ENCODE measurements around the gene MTFR1L. TPM values are rescaled to one million over a fixed set of nuclear protein-coding genes. Genes with fewer than 3 reads are reported as not detected.

The MTFR1L gene
- total RNA-seq, 3 donors from 2014 or later = 71.6 to 79.2 (median 75.4) TPM

DNA sequence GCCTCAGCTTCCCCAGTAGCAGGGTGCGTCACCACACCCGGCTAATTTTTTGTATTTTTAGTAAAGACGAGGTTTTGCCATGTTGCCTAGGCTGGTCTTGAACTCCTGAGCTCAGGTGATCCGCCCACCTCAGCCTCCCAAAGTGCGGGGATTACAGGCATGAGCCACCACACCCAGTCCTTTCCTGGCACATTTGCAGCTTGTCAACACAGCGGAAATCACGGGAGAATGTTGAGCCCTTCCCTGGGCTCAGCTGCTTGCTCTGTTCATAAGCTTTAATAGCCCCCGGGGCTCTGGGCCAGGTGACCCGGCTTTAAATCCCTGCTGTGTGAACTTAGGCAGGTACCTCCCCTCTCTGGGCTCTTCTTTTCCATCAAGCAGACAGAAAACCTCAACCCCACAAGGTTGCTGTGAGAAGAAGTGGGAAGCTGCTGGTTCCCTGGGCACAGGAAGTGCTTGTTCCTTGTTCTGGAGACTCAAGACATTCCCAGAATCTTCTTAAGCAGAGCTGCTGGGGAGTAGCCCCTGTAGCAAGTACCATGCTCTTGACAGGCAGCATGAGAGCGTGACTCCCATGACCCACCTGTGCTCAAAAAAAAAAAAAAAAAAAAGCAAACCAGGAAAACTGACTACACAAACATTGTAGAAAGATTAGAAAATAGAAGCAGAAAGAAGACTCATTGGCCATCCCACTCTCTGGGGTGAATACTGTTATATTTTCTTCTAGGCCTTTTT, 34.3 kb upstream of the MTFR1L start:
- no peaks in the 10 kb centered on the region for H3K27me3 ChIP-seq
- no peak for DNase-seq (ENCODE audit: low spot score in 2 of 2)
- H3K36me3 ChIP-seq = no peaks in the 10 kb centered on the region
- no peak for TF ChIP-seq POLR2A (IDR thresholded peaks at IDR 0.05)
- TF ChIP-seq, protein P1, sequence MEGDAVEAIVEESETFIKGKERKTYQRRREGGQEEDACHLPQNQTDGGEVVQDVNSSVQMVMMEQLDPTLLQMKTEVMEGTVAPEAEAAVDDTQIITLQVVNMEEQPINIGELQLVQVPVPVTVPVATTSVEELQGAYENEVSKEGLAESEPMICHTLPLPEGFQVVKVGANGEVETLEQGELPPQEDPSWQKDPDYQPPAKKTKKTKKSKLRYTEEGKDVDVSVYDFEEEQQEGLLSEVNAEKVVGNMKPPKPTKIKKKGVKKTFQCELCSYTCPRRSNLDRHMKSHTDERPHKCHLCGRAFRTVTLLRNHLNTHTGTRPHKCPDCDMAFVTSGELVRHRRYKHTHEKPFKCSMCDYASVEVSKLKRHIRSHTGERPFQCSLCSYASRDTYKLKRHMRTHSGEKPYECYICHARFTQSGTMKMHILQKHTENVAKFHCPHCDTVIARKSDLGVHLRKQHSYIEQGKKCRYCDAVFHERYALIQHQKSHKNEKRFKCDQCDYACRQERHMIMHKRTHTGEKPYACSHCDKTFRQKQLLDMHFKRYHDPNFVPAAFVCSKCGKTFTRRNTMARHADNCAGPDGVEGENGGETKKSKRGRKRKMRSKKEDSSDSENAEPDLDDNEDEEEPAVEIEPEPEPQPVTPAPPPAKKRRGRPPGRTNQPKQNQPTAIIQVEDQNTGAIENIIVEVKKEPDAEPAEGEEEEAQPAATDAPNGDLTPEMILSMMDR (IDR thresholded peaks at IDR 0.05) = no peak
- no peak for TF ChIP-seq POLR2AphosphoS5 (IDR thresholded peaks at IDR 0.05)
- intact Hi-C loops (cut with DNase I; ENCODE audit: low total_unique reads) = no loop called here
- H3K4me3 ChIP-seq = no peak overlapping the region
- H3K9me3 ChIP-seq = no peaks in the 10 kb centered on the region
- H3K4me1 ChIP-seq = peaks cover 0 to 3% of the 10 kb centered on the region in 2 donors
- no peak overlapping the region for H3K27ac ChIP-seq

DNA sequence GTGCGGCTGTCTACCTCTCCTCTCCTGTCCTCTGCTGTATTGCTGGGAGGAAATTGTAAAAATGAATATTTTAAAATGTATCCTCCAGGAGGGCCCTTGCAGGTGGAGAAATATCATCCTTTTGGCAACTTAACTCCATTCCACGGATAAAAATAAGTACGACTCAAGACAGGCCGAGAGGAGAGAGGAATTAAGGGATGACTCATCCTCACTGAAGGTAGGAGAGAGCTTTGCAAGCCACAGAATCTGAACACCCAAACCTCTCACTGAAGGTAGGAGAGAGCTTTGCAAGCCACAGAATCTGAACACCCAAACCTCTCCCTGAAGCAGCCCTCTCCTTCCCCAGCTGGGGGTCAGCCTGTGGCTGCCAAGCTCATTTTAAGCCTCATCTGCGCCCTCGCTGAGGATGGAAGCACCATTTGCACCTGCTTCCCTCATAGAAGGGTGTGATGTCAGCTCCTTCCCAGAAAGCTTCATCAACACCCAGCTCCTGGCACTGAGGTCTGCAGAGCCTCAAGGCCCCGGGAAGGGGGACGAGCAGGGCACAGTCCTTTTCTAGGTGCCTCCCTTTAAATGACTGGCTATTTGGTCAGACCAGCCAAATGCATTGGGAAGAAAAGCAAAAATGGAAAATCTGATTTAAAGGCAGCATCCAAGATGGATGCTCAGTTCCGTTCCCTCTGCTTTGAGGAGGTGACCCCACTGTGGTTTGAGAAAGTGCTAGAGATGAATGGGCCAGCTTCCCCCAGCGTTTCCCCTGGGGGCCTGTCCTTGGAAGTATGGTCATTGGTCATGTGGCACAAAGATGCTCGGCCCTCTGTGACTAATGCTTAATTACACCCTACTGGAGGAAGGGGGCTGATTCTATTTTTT, 32.6 kb upstream of the MTFR1L start:
- no peak overlapping the region for H3K4me3 ChIP-seq
- TF ChIP-seq POLR2A (IDR thresholded peaks at IDR 0.05) = no peak
- TF ChIP-seq, protein P1 (IDR thresholded peaks at IDR 0.05) = no peak
- TF ChIP-seq POLR2AphosphoS5 (IDR thresholded peaks at IDR 0.05) = no peak
- H3K27ac ChIP-seq = no peak overlapping the region
- H3K36me3 ChIP-seq = no peaks in the 10 kb centered on the region
- no peaks in the 10 kb centered on the region for H3K27me3 ChIP-seq
- intact Hi-C loops (cut with DNase I; ENCODE audit: low total_unique reads) = no loop called here
- no peak for DNase-seq (ENCODE audit: low spot score in 2 of 2)
- H3K9me3 ChIP-seq = no peaks in the 10 kb centered on the region
- H3K4me1 ChIP-seq = no peaks in the 10 kb centered on the region

DNA sequence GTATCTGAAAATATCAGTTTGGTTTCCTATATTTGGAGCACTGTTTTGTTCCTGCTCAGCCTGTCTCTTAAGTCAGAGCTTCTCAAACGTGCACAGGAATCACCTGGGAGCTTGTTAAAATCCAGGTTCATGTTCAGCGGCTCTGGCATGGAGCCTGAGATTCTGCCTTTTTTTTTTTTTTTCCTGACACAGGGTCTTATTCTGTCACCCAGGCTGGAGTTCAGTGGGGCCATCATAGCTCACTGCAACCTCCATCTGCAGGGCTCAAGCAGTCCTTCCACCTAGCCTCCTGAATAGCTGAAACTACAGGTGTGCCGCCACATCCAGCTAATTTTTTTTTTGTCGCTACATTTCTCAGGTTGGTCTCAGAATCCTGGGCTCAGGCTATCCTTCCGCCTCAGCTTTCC, 32.0 kb upstream of the MTFR1L start:
- no peak for DNase-seq (ENCODE audit: low spot score in 2 of 2)
- intact Hi-C loops (cut with DNase I; ENCODE audit: low total_unique reads) = no loop called here
- Histone ChIP-seq H3K36me3 (no peaks in the 10 kb centered on the region), H3K4me3 (no peak overlapping the region), H3K27me3 (no peaks in the 10 kb centered on the region), H3K9me3 (no peaks in the 10 kb centered on the region), H3K4me1 (no peaks in the 10 kb centered on the region), H3K27ac (no peak overlapping the region)
- TF ChIP-seq POLR2AphosphoS5 (IDR thresholded peaks at IDR 0.05) = no peak
- no peak for TF ChIP-seq POLR2A (IDR thresholded peaks at IDR 0.05)
- TF ChIP-seq, protein P1 (IDR thresholded peaks at IDR 0.05) = no peak

DNA sequence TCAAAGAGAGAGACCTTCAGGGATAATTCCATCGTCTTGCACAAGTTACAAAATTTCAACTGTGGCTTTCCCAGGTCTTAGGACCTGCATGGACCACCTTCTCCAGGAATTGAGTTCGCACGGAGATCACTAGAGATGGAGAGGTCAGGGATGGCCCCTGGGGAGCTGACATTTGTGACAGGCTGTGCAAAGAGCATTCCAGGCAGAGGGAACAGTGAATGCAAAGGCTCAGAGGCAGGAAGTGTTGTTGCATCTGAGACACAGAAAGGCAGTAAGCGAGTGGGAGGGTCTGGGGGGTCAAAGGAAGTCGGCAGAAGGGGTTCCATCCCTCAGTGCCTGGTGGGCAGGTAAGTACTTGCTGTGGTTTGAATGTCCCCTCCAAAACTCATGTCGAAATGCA, 29.3 kb upstream of the MTFR1L start:
- no peak for DNase-seq (ENCODE audit: low spot score in 2 of 2)
- no peaks in the 10 kb centered on the region for H3K4me1 ChIP-seq
- no peaks in the 10 kb centered on the region for H3K27me3 ChIP-seq
- H3K4me3 ChIP-seq = no peak overlapping the region
- H3K36me3 ChIP-seq = no peaks in the 10 kb centered on the region
- TF ChIP-seq POLR2A (IDR thresholded peaks at IDR 0.05) (no peak), POLR2AphosphoS5 (IDR thresholded peaks at IDR 0.05) (no peak)
- TF ChIP-seq, protein P1 (IDR thresholded peaks at IDR 0.05) = no peak
- no peaks in the 10 kb centered on the region for H3K9me3 ChIP-seq
- no peak overlapping the region for H3K27ac ChIP-seq
- intact Hi-C loops (cut with DNase I; ENCODE audit: low total_unique reads) = no loop called here

DNA sequence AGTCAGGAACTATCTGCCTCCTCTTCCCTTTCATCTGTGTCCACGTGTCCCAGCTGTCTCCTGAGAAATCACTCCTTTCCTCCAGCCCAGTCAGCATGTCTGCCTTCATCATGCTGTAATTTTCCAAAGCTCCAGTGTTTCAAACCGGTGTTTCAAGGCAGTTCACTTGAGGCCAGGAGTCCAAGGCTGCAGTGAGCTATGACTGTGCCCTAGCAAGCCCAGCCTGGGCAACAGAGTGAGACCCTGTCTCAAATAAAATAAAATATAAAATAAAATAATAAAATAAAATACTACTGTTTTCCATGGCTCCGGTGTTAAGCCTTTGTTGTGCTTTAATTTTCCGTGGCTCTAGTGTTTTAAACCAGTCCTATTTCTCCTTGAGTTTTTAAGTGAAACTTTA, 27.6 kb upstream of the MTFR1L start:
- TF ChIP-seq POLR2AphosphoS5 (IDR thresholded peaks at IDR 0.05) (no peak), POLR2A (IDR thresholded peaks at IDR 0.05) (no peak)
- TF ChIP-seq, protein P1 (IDR thresholded peaks at IDR 0.05) = no peak
- Histone ChIP-seq H3K27ac (no peak overlapping the region), H3K4me1 (peaks cover 0 to 4% of the 10 kb centered on the region in 2 donors), H3K36me3 (no peaks in the 10 kb centered on the region), H3K27me3 (no peaks in the 10 kb centered on the region), H3K9me3 (no peaks in the 10 kb centered on the region), H3K4me3 (no peak overlapping the region)
- no peak for DNase-seq (ENCODE audit: low spot score in 2 of 2)
- intact Hi-C loops (cut with DNase I; ENCODE audit: low total_unique reads) = no loop called here

All from breast epithelium (tissue), 4 donors.